GM18867 (cell line): ENCODE results near the gene JAML.

Experiments used
- ATAC-seq: cut with Tn5 transposase; IDR thresholded peaks from one replicate; pipeline ENCODE4 v1.9.1; 2021; ENCODE audit warnings: mild to moderate bottlenecking, moderate library complexity; ENCODE audit not compliant: unreplicated experiment

The JAML gene, protein sequence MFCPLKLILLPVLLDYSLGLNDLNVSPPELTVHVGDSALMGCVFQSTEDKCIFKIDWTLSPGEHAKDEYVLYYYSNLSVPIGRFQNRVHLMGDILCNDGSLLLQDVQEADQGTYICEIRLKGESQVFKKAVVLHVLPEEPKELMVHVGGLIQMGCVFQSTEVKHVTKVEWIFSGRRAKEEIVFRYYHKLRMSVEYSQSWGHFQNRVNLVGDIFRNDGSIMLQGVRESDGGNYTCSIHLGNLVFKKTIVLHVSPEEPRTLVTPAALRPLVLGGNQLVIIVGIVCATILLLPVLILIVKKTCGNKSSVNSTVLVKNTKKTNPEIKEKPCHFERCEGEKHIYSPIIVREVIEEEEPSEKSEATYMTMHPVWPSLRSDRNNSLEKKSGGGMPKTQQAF

DNA sequence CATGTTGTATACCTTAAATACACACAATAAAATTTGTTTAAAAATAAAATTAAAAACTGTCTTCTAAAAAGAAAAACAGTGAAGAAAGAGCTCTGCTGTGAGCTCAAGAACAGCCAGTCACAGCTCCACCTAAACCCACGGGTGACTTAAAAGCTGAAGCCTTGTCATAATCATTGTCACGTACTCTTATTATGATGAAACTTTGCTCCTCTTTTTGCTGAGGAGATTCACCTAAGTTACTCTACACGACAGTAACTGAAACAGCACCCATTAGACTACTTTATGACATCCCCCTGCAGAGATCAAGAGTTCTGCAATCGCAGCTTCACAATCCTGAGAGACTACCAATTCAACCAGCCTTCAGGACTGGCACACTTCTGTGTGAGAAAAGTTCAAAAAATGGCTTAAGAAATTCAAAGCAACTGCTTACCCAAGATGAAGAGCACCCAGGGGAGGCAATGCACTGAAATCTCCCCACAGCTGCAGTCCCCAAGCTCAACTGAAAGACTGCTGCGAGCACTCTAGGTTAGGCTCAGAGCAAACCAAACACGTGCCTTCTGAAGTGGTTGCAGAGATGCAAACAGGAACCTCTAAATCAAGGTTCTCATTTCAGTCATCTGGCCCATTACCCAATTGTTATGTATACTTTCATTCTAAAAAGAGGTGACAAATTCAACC is at the start of gene JAML:
TSS of gene JAML (minus strand) at position 501 of the 678 bp plus-strand sequence. CDS start 10,145 bp downstream, outside the sequence.
- ATAC-seq = peak; percentile 49

DNA sequence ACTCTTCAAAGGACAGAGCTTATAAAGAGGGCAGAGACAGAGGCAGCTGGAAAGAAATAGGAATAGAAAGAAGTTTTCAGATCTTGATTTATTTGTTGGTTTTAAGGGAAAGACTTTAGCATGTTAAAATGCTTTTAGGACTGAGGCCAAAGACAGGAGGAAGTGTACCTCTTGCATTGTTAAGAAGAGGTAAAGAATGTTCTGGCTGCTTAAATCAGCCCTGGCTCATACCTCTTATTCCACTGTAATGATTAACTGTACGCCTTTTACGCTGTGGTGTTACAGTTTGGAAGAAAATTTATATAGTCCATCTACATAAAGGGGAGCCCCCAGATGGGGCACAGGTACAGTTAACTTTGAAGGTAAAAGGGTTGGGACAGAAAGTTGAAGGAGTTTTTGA is 49.4 kb upstream of the JAML start:
- no peak for ATAC-seq

DNA sequence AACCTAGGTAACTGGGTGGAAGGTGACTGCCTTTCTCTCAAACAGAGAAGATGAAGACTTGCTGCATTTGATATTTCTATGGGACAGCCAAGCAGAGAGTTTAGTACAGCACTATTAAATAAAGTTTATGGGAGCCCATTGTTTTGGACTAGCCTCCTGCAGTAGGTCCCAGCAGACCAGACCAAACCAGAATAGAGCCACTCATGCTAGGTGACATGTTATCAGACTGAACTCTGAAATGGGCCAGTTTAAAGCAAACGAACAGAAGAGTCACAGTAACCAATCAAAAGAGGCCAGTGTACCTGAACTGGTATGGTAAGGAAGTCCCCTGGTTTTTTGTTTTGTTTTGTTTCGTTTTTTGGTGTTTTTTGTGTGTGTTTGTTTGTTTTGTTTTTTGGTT is 47.2 kb upstream of the JAML start:
- no peak for ATAC-seq

DNA sequence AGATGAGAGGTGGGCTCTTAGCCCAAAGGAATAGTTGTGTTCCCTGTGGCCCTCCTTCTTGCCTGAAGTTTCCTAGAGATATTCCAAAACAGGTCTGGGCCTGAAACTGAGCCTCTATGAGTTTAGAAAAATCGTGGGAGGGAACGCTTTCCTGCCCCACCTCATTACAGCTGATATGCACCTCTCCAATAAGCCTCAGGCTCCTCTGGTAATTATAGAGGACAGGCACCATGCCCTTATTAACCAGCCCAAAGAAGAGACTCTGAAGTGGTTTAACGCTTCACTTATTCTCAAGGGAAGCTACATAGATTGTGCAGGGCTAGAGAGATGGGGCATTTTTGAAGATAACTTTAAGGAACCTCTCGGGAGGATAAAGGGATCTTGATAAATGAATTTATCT is 42.7 kb upstream of the JAML start:
- ATAC-seq = no peak

DNA sequence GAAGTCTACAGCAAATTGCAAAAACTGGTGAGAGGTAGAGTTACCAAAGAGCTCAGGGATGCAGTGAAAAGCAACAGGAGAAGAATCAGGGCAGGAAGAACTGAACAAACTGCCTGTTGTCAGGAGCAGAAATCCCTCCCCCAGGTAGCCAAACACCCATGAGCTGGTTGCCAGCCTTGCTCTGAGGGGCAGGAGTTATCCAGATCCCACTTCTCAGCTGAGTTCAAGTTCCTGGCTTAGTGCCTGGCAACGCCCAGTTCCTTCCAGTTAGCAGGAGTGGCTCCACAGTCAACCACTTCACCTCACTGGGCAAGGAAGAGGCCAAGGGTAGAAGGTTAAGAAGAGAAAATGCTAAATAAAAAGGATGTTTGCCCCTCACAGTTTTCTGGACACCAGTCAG is 41.1 kb upstream of the JAML start:
- ATAC-seq = no peak

DNA sequence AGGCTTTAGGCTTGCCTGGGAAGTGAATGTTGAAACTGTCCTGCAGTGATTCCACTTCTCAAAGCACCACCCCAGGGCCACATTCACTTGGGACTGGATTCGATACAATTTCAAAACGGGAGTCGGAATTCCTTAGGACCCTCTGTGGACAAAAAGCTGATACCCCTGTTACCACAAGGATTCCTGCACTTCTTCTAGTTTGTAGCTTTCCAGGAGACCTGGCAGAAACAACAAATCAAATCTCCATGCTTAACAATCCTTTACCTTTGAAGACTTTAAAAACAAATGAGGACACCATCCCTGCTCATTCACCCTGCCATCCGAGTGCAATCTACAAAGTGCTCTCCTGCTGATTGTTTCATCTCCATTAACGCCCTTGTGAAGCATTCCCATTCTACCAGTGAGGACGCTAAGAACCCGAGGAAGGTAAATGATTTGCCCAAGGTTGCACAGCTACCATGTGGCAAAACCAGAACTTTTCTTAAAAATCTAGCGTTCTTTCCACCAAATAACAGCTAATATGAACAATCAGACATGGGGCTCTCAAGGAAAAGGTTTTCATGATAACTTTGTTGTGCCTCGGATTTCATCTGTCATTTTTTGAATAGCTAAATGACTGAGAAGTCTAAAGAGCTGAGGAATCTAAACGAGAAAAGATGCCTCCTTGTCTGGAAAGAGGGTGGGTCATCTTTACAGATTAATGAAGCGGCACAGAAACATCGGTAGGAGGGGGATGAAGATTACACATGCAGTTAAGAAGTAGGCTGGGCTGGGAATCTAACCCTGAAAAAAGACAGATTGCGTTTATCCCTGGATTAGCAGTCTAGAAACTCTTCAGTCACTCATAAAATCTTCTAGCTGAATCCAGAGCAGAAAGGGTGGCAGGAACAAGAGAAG is 40.0 kb upstream of the JAML start:
- no peak for ATAC-seq

DNA sequence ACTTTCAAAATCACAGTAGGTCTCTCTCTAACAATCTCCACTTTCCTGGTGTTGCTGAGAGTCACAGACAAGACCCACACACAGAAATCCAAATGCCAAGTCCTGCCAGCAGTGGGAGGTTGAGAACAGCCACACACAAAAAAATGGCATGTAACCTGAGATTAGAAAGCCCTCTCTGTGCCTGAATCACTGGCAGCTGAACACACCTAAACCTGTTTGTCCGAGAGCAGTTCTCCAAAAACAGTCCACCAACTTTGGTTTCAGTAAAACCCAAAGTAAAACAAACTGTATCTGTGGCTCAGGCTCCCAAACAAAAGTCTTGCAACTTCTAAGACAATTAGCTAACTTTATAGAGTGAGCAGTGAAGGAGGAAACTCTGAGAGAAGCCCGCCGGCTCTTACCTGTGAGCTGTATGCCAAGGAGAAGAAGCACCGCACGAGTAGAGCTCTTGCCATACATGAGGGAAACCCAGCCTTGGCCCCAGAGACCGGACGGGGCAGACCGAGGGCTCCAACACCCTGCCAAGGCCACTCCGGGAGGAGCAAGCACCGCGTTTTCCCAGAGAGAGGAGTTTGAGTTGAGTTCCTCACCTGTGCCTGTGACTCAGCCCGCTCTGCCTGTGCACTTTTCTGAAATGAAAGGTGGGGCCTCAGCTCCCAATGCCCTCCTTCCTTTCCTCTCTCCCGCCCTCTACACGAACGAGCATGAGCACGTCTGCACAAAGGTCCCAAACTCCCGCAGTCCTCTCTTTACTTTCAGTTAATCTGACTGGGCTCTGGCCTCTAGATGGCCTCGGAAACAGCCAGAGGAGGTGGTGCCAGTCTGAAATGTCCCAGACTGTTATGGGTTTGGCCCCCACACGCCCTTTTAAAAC is 39.1 kb upstream of the JAML start, which contains the start of gene MPZL2:
TSS of gene MPZL2 (minus strand) at position 603 of the 874 bp plus-strand sequence. CDS start at position 459, 144 bp downstream.
- no peak for ATAC-seq

DNA sequence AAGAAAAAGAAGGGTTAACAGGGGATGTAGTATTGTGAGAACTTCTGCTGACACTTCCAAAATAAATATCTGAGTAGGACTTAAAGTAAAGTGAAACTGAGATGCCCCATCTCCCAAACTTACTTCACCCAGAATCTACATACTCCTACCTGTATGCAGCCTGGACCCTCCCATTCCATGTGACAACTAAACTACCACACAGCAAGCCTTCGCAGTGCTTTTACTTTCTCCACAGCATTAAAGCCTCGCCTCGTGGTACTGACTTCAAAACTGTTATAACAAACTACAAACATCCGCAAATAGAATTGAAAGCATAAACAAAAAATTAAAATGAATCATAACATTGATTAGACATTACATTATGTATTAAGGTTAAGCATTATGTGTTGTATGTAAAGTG is 38.3 kb upstream of the JAML start:
- no peak for ATAC-seq

DNA sequence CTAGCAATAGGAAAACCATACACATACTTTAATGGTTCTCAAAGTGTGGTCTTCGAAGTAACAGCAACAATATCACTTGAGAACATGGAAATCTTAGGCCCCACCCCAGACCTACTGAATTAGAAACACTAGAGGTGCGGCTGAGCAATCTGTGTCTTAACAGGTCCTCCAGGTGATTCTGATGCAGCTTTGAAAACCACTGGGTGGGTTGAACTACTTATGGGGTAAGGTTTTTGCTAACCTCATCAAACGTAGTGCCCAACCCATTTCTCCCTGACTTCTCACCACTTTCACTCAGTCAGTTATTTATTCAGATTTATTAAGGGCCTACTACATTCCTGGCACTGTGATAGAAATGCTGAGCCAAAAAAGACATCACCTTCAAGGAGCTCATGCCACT is 35.5 kb upstream of the JAML start:
- no peak for ATAC-seq

DNA sequence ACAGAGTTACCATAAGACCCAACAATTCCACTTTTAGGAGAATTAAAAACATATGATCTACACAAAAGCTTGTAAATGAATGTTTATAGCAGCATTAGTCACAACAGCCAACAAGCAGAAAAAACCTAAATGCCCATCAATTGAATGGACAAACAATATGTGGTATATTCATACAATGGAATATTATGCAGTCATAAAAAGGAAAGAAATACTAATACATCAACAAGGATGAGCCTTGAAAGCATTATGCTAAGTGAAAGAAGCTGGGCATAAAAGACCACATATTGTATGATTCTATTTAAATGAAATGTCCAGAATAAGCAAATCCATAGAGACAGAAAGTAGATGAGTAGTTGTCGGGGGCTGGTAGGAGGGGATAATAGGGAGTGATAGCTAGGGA is 34.3 kb upstream of the JAML start:
- ATAC-seq = no peak

DNA sequence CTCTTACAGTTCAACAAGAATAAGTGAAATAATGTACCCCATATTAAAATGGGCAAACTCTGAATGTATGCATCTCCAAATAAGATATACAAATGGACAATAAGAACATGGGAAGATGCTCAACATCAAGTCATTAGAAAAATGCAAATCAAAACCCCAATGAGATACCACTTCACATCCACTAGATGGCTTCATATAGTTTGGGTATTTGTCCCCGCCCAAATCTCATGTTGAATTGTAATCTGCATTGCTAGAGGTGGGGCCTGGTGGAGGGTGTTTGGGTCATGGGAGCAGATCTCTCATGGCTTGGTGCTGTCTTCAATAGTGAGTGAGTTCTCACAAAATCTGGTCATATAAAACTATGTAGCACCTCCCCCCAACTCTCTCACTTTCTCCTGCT is 33.6 kb upstream of the JAML start:
- ATAC-seq = no peak

DNA sequence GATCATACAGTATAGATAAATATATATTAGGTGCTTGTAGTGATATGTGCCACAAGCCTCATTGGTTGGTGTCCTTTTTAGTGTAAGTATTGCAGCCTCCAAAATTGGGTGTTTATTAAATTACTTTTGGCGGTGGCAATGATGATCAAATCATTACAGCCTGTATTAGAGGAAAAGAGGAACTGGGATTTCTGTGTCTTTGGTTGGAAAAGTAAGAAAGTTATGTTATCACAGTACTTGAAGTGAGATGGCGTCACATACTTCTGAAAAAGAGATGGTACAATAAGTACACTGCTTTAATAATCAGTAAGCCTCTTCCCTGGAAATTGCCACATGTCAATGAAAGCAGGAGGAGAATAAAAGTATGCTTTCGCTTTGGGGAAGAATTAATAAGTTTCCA is 27.9 kb upstream of the JAML start:
- no peak for ATAC-seq

DNA sequence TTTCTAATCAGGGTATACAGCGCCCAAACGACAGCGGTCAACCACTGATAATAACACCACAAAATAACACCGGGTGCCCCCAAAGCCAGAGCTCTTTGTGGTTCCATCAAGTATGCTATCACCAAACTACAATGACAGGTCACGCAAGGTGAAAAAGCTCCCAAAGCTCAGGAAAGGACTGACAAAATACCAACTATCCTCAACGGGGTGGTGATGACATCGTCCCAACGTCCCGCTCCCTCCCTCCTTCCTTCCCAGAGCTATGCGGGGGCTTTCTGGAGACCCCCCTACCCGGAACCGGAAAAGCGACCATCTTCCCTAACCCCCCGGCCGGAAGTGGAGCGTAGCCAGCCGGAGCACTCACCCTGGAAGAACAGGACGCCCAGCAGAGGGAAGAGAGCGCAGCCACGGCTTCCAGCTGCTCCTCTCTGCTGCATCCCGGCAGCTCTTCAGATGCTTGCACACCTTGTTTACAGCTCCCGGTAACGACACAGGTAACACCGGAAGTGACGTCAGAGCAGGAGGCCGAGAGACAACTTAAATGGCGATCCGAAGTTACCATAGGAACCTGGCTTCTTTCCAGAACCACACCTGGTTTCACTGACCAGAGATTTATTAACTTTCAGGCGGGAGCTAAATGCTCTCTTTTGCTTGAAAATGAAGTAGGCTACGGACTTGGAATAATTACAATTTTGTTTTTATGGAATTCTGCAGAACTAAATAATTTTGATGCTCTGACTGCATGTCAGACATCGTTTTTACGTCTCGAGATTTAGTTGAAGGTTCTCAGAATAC is 27.2 kb upstream of the JAML start, which contains the start of gene MPZL3:
TSS of gene MPZL3 (minus strand) at position 508 of the 795 bp plus-strand sequence. CDS start at position 437, 71 bp downstream.
- peak; percentile 84 for ATAC-seq

DNA sequence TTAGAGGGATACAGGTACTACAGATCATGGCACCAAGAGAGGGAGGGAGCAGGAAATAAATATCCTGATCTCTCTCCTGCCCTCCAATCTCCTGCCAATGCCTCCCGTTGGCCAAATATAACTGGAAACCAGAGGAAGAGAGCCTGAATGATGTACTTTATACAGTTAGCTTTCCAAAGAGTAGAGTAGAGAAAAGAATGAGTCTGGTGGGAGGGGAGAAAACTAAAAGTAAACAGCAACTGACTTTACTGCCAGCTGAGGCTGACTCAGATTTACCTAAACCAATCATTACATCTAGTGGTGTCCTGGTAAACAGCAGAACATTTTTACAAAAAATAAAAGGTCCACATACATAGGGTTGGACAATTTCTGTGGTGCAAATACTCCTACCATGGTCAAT is 22.2 kb upstream of the JAML start:
- no peak for ATAC-seq

DNA sequence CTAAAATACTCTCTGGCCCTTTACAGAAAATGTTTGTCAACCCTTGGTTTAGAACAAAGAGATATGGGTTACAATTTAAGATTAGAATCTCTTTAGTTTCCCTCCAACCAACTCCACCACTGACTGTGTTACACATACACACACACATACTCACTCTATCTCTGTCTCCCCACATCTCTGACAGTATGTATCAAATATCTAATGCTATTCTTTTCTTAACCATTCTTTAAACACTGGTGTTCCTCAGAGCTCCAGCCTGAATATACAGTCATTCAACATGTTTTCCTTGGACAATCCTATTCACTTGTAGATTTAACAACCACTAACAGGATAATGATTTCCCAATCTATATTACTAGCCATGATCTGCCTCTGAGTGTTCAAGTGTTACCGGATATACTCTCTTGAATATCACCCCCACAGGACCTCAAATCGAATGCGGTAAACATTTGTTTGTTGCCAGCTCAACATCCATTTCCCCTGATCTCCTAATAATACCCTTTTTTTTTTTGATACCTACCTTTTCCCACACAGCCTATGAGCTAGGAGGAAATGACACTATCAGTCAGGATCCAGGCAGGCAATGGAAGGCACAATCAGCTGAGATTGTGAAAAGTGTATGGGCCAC is 21.2 kb upstream of the JAML start:
- ATAC-seq = no peak

DNA sequence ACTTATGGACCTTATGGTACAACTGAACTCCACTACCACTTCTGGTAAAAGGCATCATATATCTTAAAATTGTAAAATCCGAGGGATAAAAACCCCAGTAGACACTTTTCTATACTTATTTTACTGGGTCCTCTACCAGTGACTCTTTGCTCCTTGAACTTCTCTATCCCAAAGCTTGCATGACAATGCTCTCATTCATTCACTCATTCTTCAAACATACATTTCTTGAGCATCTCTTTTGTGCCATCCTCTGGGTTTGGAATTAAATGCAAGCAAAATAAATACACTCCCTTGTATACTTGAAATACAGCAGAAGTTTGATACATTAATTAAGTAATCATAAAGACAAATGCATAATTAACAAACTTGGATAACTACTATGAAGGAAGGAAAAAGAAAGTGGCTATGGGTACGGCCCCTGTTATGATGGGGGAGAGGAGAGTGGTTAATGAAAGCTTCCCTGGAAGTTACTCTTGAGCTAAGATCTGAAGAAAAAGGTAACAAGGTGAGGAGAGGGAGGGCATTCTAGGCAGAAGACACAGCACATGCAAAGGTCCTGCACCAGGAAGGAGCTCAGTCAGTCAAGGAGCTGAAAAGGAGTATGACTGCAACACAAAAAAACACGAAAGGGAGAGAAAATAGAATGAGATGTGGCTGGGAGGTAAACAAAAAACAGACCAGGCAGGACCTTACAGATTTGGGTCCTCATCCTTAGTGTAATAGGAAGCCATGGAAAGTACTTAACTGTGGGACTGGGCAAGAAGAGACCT is 19.4 kb upstream of the JAML start:
- no peak for ATAC-seq

DNA sequence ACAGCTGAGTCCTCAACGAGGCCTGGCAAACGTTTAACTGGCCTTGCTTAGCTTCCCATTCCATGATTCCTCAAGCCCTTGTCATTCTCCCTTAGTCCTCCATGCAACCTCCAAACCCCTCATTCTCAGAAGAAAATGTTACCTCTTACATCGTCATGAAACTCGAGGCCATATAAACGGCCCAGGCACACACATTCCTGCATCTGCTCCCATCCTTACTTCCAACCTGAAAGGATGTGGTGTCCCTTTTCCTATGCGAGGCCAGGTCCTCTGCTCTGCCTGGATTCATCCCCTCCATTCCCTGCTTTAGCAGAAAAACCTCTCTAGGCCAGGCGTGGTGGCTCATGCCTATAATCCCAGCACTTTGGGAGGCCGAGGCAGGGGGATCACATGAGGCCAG is 18.4 kb upstream of the JAML start:
- no peak for ATAC-seq

DNA sequence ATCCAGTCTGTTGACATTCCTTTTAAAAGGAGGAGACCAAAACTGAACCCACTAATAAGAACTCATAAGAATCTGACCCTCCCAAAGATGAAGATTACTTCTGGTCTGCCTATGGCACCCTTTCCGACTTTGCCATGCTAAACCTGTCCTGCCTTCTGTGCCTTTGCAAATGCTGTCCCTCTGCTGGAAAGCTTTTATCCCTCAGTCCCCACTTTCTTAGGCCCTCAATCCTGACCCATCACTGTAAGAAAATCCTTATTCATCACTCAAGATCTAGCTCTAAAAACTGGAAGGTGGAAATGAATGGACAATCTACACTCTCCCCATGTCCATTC is 16.9 kb upstream of the JAML start:
- peak; percentile 25 for ATAC-seq
